GM21367 (cell line): Measurements from ENCODE around the gene CCDC136.

Experiments
- ATAC-seq: cut with Tn5 transposase; IDR thresholded peaks from one replicate; pipeline ENCODE4 v1.9.1; 2021; ENCODE audit not compliant: unreplicated experiment

Gene CCDC136

DNA sequence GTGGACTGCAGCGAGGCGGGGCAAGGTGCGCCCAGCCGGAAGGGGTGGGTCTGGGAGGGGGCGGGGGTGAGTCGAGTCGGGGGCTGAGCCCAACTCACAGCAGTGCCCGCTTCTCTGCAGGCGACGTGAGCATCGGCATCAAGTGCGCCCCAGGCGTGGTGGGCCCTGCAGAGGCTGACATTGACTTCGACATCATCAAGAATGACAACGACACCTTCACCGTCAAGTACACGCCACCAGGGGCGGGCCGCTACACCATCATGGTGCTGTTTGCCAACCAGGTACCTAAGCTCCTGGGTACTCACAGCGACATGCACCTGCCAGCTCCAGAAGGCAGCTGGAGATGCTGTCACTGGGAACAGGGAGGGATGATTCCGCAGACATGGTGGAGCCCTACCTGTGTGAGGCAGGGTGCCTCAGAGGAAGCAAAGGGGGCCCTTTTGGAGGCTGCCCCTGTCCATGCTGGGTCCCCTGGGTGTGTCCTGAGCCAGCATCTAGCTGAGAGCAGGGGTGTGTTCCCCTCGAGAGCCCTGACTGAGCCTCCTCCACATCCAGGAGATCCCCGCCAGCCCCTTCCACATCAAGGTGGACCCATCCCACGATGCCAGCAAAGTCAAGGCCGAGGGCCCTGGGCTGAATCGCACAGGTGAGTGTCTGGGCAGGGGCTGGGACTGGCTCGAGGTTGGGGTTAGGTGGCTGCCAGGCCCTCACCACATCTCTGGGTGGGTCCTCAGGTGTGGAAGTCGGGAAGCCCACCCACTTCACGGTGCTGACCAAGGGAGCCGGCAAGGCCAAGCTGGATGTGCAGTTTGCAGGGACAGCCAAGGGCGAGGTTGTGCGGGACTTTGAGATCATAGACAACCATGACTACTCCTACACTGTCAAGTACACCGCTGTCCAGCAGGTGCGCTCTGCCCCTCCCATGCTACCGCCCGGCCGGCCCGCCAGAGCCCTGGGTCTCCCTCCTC is 51.2 kb downstream of the CCDC136 start:
- ATAC-seq = no peak

DNA sequence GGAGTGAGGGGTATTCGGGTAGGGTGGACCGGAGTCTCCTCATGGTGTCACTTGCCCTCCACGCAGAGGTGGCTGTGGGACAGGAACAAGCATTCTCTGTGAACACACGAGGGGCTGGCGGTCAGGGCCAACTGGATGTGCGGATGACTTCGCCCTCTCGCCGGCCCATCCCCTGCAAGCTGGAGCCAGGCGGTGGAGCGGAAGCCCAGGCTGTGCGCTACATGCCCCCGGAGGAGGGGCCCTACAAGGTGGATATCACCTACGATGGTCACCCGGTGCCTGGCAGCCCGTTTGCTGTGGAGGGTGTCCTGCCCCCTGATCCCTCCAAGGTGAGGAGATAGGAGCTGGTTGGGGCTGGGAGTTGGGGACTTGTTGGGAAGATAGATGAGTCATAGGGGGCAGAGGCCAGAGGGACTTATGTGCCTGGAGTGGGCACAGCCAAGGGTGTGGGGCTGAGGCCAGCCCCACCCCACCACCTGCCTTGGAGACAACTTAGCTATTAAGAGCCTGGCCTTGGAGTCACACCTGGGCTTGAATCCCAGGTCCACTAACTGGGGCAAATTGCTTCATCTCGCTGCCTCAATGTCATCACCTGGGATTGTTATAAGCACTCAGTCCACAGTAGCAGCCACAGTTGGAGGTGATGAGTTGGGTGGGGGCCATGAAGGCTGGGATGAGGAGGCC is 52.3 kb downstream of the CCDC136 start:
- ATAC-seq = no peak

DNA sequence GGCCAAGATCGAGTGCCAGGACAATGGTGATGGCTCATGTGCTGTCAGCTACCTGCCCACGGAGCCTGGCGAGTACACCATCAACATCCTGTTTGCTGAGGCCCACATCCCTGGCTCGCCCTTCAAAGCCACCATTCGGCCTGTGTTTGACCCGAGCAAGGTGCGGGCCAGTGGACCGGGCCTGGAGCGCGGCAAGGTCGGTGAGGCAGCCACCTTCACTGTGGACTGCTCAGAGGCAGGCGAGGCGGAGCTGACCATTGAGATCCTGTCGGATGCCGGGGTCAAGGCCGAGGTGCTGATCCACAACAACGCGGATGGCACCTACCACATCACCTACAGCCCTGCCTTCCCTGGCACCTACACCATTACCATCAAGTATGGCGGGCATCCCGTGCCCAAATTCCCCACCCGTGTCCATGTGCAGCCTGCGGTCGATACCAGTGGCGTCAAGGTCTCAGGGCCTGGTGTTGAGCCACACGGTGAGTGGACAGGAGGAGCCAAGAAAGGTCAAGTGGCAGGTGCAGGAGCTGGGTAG is 53.1 kb downstream of the CCDC136 start:
- no peak for ATAC-seq

DNA sequence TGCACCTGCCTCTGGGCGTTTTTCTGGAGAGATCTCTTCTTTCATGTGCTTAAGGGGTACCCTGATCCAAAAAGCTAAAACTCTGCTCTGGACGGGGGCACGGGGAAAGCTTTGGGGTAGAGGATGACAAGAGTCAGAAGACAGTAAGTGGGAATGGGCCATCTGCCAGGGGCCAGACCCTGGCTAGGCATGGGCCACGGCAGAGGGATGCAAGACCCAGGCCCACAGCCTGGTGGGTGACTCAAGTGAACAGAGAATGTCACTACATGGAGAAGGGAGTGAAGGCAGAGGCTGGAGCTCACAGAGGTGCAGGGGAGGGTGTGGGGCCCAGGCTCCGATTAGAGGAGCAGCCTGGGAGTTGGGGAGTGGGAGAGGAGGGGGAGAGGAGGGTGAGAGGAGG is 53.7 kb downstream of the CCDC136 start:
- no peak for ATAC-seq

DNA sequence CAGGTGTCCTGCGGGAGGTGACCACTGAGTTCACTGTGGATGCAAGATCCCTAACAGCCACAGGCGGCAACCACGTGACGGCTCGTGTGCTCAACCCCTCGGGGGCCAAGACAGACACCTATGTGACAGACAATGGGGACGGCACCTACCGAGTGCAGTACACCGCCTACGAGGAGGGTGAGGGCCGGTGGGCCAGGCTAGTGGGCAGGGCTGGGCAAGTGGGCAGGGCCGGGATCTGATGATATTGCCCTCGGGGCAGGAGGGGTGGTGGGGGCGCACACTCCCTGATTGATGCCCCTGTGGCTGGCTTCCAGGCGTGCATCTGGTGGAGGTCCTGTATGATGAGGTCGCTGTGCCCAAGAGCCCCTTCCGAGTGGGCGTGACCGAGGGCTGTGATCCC is 54.2 kb downstream of the CCDC136 start:
- ATAC-seq = no peak

DNA sequence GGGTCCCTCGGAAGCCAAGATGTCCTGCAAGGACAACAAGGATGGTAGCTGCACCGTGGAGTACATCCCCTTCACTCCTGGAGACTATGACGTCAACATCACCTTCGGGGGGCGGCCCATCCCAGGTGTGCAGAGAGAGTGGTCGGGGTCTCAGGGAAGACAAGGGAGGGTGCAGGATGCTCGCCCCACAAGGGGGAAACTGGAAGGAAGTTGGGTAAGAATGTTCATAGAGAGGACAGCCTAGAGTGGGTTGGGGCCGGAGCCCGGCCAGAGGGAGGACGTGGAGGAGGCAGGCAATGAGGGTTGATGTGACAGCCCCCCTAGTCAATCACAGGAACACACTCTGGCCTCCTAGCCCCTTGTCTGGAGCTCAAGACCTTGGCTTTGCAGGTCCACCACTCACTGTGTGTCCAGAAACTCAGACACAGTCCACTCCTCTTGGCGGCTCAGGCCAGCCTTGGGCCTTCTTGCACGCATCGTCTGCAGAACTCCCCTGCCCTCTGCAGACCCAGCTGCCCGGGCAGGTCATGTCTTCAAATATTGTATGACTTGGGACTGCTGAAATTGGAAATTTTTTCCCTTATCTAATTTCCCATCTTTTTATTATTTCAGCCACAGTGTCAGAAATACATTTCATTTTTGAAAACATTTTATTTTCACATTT is 55.1 kb downstream of the CCDC136 start:
- ATAC-seq = no peak

DNA sequence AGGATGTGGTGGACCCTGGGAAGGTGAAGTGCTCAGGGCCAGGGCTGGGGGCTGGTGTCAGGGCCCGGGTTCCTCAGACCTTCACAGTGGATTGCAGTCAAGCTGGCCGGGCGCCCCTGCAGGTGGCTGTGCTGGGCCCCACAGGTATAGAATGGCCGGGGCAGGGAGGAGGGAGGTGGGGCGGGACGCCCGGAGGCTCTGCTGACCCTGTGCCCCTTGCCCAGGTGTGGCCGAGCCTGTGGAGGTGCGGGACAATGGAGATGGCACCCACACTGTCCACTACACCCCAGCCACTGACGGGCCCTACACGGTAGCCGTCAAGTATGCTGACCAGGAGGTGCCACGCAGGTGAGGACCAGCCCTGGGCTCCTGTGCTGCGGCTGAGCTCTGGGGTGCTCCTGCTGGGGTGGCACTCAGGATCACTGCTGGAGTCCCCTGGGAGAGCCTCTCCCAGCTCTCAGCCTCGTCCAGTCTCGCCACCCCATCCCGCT is 56.0 kb downstream of the CCDC136 start:
- no peak for ATAC-seq

DNA sequence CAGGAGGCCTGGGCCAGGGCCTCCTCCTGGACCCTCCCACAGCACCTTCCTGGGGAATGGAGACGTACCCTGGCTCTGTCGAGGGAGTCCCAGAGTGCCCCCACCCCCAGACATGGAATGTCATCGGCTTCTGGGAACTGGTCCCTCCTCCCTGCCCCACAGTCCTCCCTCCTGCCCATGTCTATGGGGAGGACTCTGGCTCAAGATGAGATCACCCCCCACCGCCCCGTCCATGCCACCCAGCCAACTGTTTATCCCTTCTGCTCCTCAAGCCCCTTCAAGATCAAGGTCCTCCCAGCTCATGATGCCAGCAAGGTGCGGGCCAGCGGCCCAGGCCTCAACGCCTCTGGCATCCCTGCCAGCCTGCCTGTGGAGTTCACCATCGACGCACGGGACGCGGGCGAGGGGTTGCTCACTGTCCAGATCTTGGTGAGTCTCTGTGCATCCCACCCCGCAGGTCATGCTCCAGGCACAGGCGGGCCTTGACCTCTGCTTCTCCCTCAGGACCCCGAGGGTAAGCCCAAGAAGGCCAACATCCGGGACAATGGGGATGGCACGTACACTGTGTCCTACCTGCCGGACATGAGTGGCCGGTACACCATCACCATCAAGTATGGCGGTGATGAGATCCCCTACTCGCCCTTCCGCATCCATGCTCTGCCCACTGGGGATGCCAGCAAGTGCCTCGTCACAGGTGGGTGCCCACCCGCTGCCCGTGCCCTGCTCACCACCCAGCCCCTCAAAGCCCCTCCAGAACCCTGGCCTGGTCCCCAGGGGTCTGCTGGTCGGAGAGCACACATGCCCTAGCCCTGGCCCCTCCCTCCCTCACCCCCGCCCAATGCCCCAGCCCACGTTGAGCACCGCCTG is 56.8 kb downstream of the CCDC136 start:
- no peak for ATAC-seq

DNA sequence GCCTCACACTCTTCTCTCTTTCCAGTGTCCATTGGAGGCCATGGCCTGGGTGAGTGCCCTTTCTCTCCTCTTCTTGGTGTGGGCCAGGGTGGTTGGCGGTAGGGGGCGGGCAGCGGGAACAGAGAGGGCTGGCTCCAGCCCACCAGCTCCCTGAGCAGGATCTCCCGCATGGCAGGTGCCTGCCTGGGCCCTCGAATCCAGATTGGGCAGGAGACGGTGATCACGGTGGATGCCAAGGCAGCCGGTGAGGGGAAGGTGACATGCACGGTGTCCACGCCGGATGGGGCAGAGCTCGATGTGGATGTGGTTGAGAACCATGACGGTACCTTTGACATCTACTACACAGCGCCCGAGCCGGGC is 57.4 kb downstream of the CCDC136 start:
- ATAC-seq = no peak

DNA sequence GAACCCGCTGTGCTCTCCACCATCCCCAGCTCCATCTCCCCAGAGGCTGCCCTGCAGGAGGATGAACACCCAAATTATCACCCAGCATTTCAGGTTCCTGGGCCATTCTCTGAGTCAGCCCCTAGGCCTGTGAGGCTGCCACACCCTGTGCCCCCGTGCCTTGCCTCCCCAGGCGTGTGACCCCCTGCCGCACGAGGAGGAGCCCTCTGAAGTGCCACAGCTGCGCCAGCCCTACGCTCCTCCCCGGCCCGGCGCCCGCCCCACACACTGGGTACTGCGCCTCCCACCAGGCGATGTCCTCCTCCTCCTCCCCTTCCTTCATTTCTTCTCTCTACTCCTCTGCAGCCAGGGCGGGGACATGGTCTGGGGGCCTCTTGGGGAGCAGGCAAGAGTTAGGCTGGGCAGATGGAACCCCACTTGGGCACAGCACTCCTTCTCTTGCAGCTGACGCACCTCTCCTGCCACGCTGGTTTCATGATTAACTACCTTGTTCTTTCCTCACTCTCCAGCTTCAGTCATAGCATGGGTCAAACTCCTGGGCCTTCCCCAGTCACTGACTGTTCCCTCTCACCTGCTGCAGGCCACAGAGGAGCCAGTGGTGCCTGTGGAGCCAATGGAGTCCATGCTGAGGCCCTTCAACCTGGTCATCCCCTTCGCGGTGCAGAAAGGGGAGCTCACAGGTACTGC is 58.2 kb downstream of the CCDC136 start:
- ATAC-seq = no peak

DNA sequence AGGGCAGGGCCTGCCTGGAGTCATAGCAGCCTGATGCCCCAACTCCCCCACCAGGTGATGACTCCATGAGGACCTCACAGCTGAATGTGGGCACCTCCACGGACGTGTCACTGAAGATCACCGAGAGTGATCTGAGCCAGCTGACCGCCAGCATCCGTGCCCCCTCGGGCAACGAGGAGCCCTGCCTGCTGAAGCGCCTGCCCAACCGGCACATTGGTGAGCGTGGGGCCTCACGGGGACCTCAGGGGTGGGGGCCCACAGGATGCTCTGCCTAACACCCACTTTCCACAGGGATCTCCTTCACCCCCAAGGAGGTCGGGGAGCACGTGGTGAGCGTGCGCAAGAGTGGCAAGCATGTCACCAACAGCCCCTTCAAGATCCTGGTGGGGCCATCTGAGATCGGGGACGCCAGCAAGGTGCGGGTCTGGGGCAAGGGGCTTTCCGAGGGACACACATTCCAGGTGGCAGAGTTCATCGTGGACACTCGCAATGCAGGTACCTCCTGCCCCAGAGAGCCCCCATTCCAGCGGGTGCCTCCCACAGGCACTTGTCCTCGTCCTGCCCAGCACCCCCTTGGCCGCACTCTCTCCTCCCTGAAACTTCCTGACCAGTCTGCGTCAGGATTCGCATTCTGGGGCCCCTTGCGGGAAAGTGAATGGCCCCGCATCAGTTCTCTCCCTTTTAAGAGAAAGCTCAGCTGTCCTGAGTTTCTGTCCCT is 60.9 kb downstream of the CCDC136 start:
- no peak for ATAC-seq

DNA sequence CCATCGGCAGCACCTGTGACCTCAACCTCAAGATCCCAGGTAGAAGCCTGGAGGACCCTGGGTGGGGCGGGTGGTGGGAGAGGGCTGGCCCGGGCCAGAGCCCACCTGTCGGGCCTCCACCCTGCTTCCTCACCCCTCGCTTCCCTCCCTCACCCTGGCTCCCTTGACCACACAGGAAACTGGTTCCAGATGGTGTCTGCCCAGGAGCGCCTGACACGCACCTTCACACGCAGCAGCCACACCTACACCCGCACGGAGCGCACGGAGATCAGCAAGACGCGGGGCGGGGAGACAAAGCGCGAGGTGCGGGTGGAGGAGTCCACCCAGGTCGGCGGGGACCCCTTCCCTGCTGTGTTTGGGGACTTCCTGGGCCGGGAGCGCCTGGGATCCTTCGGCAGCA is 62.0 kb downstream of the CCDC136 start:
- no peak for ATAC-seq

DNA sequence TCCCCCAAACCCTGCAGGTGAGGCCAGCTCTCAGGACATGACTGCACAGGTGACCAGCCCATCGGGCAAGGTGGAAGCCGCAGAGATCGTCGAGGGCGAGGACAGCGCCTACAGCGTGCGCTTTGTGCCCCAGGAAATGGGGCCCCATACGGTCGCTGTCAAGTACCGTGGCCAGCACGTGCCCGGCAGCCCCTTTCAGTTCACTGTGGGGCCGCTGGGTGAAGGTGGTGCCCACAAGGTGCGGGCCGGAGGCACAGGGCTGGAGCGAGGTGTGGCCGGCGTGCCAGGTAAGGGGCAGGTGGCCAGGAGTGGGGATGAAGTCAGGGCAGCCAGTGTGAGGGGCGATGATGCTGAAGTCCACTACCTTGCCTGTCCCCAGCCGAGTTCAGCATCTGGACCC is 62.6 kb downstream of the CCDC136 start:
- ATAC-seq = no peak

DNA sequence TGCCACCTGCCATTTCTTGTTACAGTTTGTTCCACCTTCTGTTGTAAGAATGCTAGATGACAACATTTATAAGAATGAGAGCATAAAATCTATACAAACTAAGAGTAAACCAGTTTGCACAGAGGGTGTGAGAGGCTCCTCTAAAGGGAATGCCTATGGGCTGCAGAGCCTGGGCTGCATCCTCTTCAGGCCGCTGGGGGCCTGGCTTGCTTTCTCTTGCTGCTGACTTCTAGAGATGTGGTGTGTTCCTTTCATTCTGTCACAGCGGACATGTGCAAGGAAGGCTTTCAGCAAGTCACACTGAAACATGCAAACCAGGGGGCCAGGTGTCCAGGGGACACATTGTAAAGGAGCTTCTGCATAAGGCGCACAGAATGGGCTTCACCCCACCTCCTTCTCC is 63.8 kb downstream of the CCDC136 start:
- ATAC-seq = no peak

DNA sequence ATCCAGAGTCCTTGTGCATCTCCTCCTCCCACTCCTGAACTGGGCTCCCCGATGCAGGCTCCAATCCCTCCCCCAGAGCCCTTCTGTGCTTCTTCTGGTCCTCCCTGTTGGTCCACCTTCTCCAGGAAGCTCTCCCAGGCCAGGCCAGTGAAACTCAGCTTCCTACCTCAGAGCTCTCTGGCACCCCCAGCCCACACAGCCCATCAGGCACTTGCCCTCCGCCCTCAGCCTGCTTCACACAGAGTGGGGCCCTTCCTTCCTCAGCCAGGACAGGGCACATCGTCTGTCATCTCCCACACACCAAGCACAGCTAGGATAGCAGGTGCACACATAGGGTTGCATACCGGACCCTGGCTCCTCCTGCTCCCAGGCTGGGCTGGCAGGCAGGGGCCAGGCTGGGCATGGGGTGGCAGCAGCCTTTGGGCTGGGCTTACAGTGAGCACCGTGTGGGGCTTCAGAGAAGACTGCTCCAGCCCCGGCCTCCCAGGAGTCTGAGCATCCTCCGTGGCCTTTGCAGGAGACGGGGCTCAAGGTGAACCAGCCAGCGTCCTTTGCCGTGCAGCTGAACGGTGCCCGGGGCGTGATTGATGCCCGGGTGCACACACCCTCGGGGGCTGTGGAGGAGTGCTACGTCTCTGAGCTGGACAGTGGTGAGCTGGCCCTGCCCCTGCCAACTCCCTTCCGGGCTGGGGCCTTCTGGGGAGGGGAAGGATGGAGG is 64.4 kb downstream of the CCDC136 start:
- ATAC-seq = no peak

DNA sequence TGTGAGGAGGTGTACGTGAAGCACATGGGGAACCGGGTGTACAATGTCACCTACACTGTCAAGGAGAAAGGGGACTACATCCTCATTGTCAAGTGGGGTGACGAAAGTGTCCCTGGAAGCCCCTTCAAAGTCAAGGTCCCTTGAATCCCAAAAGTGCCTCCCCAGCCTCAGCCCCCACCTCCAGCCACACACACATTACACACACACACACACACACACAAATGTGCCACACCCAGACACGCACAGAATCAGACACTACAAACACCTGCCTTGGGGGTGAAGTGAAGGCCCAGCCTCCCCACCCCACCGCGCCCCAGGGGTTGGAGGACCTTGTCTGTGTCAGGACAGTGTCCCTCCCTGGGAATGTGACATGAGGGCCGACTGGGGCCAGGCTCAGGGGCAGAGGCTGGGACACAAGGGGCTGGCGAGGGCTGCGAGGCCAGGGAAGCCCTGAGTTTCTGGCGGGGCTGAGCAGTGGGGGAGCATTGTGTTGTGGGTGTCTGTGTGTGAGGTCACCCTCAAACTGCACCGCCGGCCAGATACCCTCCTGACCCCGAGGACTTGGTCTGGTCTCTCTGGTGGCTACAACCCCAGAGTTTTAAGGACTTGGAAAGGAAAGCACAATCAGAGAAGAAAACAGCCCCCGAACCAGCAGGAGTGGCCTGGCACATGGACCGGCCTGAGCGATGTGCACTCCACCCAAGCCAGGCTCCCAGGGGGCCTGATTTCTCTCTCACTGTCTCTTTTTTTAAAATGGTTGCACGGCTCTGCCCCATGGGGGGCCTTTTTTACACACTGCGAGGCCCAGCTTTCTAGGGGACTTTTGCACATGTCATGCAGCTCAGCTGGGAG is 66.8 kb downstream of the CCDC136 start:
- no peak for ATAC-seq

DNA sequence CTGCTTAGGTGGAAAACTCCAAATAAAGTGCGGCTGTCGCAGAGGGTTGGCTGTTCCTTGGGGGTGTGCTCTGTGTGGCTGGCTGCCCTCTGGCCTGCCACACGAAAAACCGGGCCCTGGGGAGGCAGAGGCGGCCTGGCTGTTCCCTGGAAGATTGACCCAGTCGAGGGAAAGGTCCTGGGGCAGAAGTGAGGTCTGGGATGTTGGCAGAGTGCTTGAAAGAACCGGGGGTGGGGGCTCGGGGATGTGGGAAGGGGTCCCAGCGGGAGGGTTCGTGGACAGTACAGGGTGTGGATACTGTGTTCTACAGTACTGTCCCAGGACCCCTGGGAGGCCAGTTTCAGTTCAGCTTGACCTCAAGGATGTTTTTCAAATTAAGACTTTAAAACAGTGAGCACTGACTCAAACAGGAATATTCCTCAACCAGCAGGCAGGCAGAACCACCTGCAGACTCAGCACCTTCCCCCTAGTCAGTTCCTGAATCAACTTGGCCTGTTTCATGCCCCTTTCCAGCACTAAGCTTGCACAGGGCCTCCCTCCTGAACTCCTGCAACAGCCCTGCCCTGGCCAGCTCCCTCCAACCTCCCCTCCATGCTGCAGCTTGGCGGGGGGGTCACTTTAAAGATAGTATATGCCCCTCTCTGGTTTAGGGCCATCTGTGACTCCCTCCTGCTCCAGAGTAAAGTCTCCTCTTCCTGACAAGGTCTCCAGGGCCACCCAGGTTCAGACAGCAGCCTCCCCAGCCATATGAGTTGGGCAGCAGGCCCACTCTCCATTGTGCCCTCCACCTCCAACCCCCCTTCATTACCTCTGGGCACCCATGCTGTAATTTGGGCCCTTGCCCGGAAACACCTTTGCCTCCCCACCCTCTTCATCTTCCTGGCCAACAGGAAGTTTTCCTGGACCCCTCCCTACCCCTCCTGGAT is 67.7 kb downstream of the CCDC136 start:
- no peak for ATAC-seq
